ENCODE measurements around the gene APCDD1L. TPM values are rescaled to one million over a fixed set of nuclear protein-coding genes. Genes with fewer than 3 reads are reported as not detected.

APCDD1L gene
- total and polyA plus RNA-seq, 7 donors = 0.22 to 1.9 (median 0.84) TPM; not detected in 1

DNA sequence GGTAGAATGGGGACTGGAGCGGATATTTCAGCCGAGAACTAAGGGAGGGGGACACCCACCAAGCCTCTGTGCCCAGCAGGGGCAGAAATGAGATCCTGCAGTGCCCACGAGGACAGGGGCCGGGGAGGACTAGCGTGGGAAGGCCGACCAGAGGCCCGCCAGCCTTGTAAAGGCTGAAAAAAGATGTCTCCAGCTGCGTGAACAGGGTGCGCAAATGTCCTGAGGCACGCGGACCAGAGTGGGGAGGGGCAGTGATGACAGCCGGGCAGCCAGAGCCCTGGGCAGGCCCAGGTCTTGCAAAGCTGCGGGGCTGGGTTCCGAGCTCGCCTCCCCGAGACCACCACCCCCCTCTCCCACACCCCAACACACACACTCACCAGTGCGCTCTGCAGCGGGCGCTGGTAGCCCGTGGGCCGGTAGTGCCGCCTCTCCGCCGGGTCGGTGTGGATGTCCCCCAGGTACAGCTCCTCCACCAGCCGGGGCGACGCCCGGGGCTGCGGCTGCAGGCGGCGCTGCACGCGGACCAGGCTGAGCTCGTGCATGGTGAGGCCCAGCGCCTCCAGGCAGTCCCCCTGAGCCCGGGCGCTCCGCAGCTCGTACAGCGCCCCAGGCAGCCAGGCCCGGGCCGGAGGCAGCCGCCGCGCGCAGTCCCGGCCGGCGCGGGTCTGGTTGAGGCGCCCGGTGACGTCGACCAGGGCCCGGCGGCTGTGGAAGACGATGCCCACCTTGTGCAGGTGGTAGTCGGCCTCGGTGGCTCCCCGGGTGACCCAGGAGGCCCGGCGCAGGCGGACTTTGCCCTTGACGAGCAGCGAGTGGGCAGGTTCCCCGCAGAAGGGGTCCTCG is 48.2 kb downstream of the APCDD1L start:
- WGBS, 2 donors = 60 to 61% methylated on average over 68 of the region's 68 CpGs
- no peaks in the 10 kb centered on the region for H3K9me3 ChIP-seq
- DNase-seq = no peak
- intact Hi-C loops (cut with DNase I) = no loop called here
- no peaks in the 10 kb centered on the region for H3K27me3 ChIP-seq
- no peaks in the 10 kb centered on the region for H3K36me3 ChIP-seq
- peaks cover 0 to 43% (median 38%) of the 10 kb centered on the region in 4 donors for H3K4me1 ChIP-seq
- TF ChIP-seq POLR2A (IDR thresholded peaks at IDR 0.05) (no peak), EP300 (IDR thresholded peaks at IDR 0.05) (no peak)
- TF ChIP-seq, protein P1, sequence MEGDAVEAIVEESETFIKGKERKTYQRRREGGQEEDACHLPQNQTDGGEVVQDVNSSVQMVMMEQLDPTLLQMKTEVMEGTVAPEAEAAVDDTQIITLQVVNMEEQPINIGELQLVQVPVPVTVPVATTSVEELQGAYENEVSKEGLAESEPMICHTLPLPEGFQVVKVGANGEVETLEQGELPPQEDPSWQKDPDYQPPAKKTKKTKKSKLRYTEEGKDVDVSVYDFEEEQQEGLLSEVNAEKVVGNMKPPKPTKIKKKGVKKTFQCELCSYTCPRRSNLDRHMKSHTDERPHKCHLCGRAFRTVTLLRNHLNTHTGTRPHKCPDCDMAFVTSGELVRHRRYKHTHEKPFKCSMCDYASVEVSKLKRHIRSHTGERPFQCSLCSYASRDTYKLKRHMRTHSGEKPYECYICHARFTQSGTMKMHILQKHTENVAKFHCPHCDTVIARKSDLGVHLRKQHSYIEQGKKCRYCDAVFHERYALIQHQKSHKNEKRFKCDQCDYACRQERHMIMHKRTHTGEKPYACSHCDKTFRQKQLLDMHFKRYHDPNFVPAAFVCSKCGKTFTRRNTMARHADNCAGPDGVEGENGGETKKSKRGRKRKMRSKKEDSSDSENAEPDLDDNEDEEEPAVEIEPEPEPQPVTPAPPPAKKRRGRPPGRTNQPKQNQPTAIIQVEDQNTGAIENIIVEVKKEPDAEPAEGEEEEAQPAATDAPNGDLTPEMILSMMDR (IDR thresholded peaks at IDR 0.05) = no peak
- H3K4me3 ChIP-seq = no peak overlapping the region
- peak overlapping the region in 2 of 4 donors; percentile 18 to 53 for H3K27ac ChIP-seq

DNA sequence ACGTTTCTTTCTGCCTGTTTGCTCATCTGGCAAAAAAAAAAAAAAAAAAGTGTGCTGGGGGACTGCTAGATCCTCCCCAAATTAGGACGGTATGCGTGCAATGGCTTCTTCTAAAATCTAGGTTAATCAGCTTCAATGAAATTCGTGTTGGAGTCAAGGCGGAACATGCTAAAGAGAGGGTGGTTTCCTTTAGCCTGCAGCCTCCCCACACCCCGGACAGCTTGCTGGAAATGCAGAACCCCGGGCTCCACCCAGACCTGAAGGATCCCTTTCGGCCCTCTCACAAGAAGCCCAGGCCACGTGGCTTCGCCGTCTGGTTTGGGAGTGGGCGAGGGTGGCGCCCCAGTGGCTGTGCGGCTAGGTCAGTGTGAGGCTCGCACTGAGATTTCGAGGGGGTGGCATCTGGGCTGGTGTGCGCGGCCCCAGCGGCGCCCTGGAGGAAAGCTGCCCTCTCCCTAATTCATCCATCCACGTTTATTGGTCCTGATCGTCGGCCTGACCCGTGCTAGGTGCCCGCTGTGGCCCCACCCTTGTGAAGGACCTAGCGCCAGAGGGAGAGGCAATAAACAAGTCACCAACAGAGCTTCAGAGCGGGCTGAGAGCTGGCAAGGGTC is 49.0 kb downstream of the APCDD1L start:
- Histone ChIP-seq H3K27me3 (no peaks in the 10 kb centered on the region), H3K4me3 (no peak overlapping the region), H3K36me3 (no peaks in the 10 kb centered on the region), H3K4me1 (peaks cover 0 to 36% (median 30%) of the 10 kb centered on the region in 4 donors), H3K27ac (no peak overlapping the region), H3K9me3 (no peaks in the 10 kb centered on the region)
- WGBS, 2 donors = 78 to 91% methylated on average over 27 of the region's 27 CpGs
- intact Hi-C loops (cut with DNase I) = no loop called here
- no peak for TF ChIP-seq POLR2AphosphoS5 (IDR thresholded peaks at IDR 0.05)
- TF ChIP-seq POLR2A (IDR thresholded peaks at IDR 0.05) = no peak
- TF ChIP-seq EP300 (IDR thresholded peaks at IDR 0.05) = no peak
- TF ChIP-seq, protein P1 (IDR thresholded peaks at IDR 0.05) = no peak
- no peak for DNase-seq

DNA sequence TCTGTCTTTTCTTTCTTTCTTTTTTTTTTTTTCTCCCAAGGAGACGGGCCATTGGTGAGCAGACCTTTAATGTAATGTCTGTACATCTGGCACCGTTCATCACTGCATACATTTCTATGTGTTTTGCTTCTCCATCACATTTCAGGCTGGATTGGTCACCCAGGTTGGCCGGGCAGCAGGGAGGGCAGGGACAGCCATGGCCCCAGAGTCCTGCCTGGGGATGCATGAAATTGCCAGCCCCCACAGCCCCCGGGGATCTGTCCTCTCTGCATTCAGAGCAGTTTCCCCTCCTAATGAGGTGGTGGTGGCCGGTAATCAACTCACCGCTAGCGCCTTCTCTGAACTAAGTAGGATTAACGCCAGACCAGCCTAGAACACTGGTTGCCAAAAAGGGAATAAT is 50.4 kb downstream of the APCDD1L start:
- intact Hi-C loops (cut with DNase I) = no loop called here
- Histone ChIP-seq H3K4me3 (no peak overlapping the region), H3K27ac (no peak overlapping the region), H3K4me1 (peaks cover 0 to 25% (median 21%) of the 10 kb centered on the region in 4 donors), H3K27me3 (no peaks in the 10 kb centered on the region), H3K9me3 (no peaks in the 10 kb centered on the region), H3K36me3 (no peaks in the 10 kb centered on the region)
- no peak for TF ChIP-seq POLR2A (IDR thresholded peaks at IDR 0.05)
- TF ChIP-seq POLR2AphosphoS5 (IDR thresholded peaks at IDR 0.05) = no peak
- TF ChIP-seq, protein P1 (IDR thresholded peaks at IDR 0.05) = no peak
- TF ChIP-seq EP300 (IDR thresholded peaks at IDR 0.05) = no peak
- no peak for DNase-seq
- 73 to 79% methylated on average over 8 of the region's 8 CpGs for WGBS, 2 donors

DNA sequence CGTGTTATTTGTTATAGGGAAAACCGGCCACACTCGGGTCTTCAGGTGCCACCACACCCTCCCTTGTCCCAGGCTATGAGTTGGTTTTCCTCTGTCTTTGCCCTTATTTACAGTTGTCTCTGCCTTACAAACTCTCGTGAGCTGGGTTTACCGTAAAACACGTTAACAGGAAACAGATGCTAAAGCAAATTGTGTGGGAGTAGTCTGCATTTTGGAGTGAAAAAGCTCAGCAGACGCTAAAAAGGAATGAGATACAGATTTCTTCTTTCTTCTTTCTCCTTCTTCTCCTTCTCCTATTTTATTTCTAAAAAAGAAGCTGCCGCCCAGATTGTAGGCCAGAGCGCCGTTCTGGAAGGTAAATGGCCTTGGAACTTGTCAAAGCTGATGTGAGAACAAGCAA is 51.9 kb downstream of the APCDD1L start:
- Histone ChIP-seq H3K27ac (no peak overlapping the region), H3K4me3 (no peak overlapping the region), H3K36me3 (no peaks in the 10 kb centered on the region), H3K4me1 (peaks cover 0 to 12% (median 9%) of the 10 kb centered on the region in 4 donors), H3K27me3 (no peaks in the 10 kb centered on the region), H3K9me3 (no peaks in the 10 kb centered on the region)
- TF ChIP-seq POLR2AphosphoS5 (IDR thresholded peaks at IDR 0.05) (no peak), EP300 (IDR thresholded peaks at IDR 0.05) (no peak), POLR2A (IDR thresholded peaks at IDR 0.05) (no peak)
- TF ChIP-seq, protein P1 (IDR thresholded peaks at IDR 0.05) = no peak
- DNase-seq = no peak
- intact Hi-C loops (cut with DNase I) = no loop called here
- 77 to 85% methylated on average over 10 of the region's 10 CpGs for WGBS, 2 donors

Measured in sigmoid colon (tissue), 7 donors.